Neural progenitor cell (in vitro differentiated cells): ENCODE data around the gene CASR. TPM values are rescaled to one million over a fixed set of nuclear protein-coding genes. Genes with fewer than 3 reads are reported as not detected.

Source experiments
- DNase-seq: peaks from one replicate; pipeline ENCODE4 v3.0.0-alpha.2; 2016; ENCODE audit warnings: low spot score
- H2AFZ ChIP-seq: fragments of 200-600 bp; sonication (generic); replicated peaks from 2 replicates; pipeline ENCODE4 v1.6.1; 2016; ENCODE audit warnings: antibody characterized with exemption
- H3F3A ChIP-seq: fragments of 200-600 bp; sonication (generic); 2 replicates; pipeline ENCODE4 v1.6.1; 2016; ENCODE audit warnings: antibody characterized with exemption, low read depth
- H3K27ac ChIP-seq: fragments of 200-600 bp; sonication (generic); 2 replicates; pipeline ENCODE4 v1.5.1; 2016; ENCODE audit warnings: mild to moderate bottlenecking
- H3K27me3 ChIP-seq: fragments of 200-600 bp; sonication (generic); 2 replicates; pipeline ENCODE4 v1.6.1; 2016; ENCODE audit warnings: mild to moderate bottlenecking, moderate library complexity
- H3K36me3 ChIP-seq: fragments of 200-600 bp; sonication (generic); 2 replicates; pipeline ENCODE4 v1.5.1; 2016
- H3K4me1 ChIP-seq: fragments of 200-600 bp; sonication (generic); 2 replicates; pipeline ENCODE4 v1.6.1; 2016; ENCODE audit warnings: mixed run types
- H3K4me2 ChIP-seq: fragments of 200-600 bp; sonication (generic); 2 replicates; pipeline ENCODE4 v1.6.1; 2016
- H3K4me3 ChIP-seq: fragments of 200-600 bp; sonication (generic); 2 replicates; pipeline ENCODE4 v1.5.1; 2016
- H3K79me2 ChIP-seq: fragments of 200-600 bp; sonication (generic); 2 replicates; pipeline ENCODE4 v1.6.1; 2016; ENCODE audit warnings: low read depth
- H3K9ac ChIP-seq: fragments of 200-600 bp; sonication (generic); 2 replicates; pipeline ENCODE4 v1.6.1; 2016
- H3K9me3 ChIP-seq: fragments of 200-600 bp; sonication (generic); 2 replicates; pipeline ENCODE4 v1.5.1; 2016; ENCODE audit warnings: low read depth
- H4K20me1 ChIP-seq: fragments of 200-600 bp; sonication (generic); 2 replicates; pipeline ENCODE4 v1.6.1; 2016; ENCODE audit warnings: low read depth
- H3K27ac Mint-ChIP-seq: 3 replicates; pipeline ENCODE4 v1.8.0; 2021; ENCODE audit warnings: mixed read lengths
- H3K27me3 Mint-ChIP-seq: 2 replicates; pipeline ENCODE4 v1.8.0; 2022; ENCODE audit warnings: low read depth, mild to moderate bottlenecking, inconsistent platforms, moderate library complexity, mixed read lengths; ENCODE audit not compliant: insufficient read depth
- H3K36me3 Mint-ChIP-seq: 3 replicates; pipeline ENCODE4 v1.8.0; 2021; ENCODE audit warnings: mixed read lengths
- H3K4me1 Mint-ChIP-seq: 3 replicates; pipeline ENCODE4 v1.8.0; 2021; ENCODE audit warnings: mixed read lengths
- H3K4me3 Mint-ChIP-seq: 3 replicates; pipeline ENCODE4 v1.8.0; 2021; ENCODE audit warnings: mild to moderate bottlenecking, moderate library complexity, mixed read lengths
- H3K9me3 Mint-ChIP-seq: 3 replicates; pipeline ENCODE4 v1.8.0; 2020; ENCODE audit warnings: mixed read lengths
- EZH2 ChIP-seq: fragments of 200-600 bp; sonication (generic); IDR thresholded peaks from 2 replicates; pipeline ENCODE4 v1.6.1; 2017; ENCODE audit warnings: antibody characterized with exemption, mild to moderate bottlenecking, moderate library complexity
- EZH2phosphoT487 ChIP-seq: fragments of 200-600 bp; sonication (generic); IDR thresholded peaks from 2 replicates; pipeline ENCODE4 v1.6.1; 2017; ENCODE audit warnings: antibody characterized with exemption
- total RNA-seq: library from RNA; depleted of rRNA; stranded (reverse); fragments of >200 nt; gene quantifications from 2 replicates; pipeline ENCODE4 v1.2.3, GENCODE V29; 2015; ENCODE audit warnings: low replicate concordance
- TF ChIP-seq, protein P1 (sequence below): fragments of 200-600 bp; sonication (generic); IDR thresholded peaks from 2 replicates; pipeline ENCODE4 v1.5.1; 2017; ENCODE audit warnings: antibody characterized with exemption, mild to moderate bottlenecking

The CASR gene
- total RNA-seq, 1 donor from 2014 or later = not detected

DNA sequence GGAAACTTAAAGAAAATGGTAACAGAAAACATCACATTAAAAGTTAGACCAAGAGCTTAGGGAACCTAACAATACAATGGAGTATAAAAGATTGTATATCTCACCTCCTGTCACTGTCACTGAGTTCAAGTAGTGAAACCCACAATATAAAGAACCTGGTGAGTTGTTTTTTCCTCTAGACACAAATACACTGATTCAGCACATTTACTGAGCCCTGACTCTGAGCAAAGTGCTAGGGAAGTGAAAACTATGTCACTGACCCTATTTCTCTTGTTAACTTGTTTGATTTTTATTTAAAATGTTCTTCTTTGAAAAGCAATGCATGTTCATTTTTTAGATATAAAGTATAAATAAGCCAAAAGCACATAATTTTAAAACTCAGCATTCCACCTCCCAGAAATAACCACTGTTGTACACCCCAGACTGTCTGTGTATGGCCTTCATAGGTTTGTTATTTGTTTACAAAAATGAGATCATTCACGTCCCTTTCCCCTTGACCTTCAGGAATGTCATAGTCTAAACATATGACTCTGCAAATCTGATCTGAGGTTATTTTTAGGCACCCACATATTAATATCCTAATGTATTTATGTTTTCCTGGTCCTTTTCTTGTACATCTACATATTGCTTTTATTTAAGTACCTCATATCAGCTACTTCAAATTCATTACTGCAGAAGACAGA, 72.4 kb downstream of the CASR start:
- no peaks in the 10 kb centered on the region for H3K79me2 ChIP-seq
- H3K27ac ChIP-seq = no peak overlapping the region
- no peaks in the 10 kb centered on the region for H3K4me1 ChIP-seq
- H3K27me3 Mint-ChIP-seq = no peaks in the 10 kb centered on the region
- H3K27ac Mint-ChIP-seq = no peak overlapping the region
- no peaks in the 10 kb centered on the region for H3K9me3 Mint-ChIP-seq
- H3K4me3 Mint-ChIP-seq = no peak overlapping the region
- H3K27me3 ChIP-seq = no peaks in the 10 kb centered on the region
- no peak overlapping the region for H2AFZ ChIP-seq
- no peaks in the 10 kb centered on the region for H3K36me3 Mint-ChIP-seq
- DNase-seq = no peak
- no peak overlapping the region for H3K9ac ChIP-seq
- no peaks in the 10 kb centered on the region for H3F3A ChIP-seq
- no peaks in the 10 kb centered on the region for H3K4me1 Mint-ChIP-seq
- TF ChIP-seq, protein P1, sequence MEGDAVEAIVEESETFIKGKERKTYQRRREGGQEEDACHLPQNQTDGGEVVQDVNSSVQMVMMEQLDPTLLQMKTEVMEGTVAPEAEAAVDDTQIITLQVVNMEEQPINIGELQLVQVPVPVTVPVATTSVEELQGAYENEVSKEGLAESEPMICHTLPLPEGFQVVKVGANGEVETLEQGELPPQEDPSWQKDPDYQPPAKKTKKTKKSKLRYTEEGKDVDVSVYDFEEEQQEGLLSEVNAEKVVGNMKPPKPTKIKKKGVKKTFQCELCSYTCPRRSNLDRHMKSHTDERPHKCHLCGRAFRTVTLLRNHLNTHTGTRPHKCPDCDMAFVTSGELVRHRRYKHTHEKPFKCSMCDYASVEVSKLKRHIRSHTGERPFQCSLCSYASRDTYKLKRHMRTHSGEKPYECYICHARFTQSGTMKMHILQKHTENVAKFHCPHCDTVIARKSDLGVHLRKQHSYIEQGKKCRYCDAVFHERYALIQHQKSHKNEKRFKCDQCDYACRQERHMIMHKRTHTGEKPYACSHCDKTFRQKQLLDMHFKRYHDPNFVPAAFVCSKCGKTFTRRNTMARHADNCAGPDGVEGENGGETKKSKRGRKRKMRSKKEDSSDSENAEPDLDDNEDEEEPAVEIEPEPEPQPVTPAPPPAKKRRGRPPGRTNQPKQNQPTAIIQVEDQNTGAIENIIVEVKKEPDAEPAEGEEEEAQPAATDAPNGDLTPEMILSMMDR = no peak
- H3K9me3 ChIP-seq = no peaks in the 10 kb centered on the region
- H3K4me3 ChIP-seq = no peak overlapping the region
- no peaks in the 10 kb centered on the region for H3K36me3 ChIP-seq
- no peaks in the 10 kb centered on the region for H4K20me1 ChIP-seq
- no peak overlapping the region for H3K4me2 ChIP-seq

DNA sequence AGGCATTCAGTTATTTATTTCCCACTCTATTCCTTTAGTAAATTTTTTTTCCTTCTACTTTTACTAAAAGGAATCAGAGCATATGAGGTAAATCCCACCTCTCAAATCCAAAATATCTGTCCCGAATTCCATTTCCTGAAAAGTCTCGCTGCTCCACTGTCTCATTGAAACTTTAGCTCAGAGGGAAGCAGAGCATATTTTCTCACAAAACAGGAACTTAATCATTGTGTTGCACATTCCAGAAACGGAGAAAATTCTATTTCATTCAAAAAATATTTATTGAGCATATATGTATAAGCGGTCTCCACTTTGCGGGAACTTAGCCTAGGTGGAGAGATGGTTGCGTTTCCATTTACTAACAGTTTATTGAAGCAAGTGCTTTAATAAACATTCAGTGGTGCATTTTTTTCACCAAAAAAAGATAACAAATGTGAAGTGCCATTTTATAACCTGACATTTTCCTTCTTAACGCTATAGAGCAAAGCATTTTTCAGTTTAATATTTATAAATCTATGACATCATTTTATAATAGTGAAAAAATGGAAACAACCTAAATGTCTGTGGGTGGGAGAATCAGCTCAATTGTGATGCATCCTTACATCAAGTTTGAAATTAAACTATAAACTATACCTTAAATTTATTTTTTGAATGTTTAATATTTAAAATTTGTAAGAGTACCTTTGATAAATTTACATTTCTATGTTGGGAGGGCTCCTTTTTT, 74.3 kb downstream of the CASR start:
- DNase-seq = no peak
- H3K27me3 ChIP-seq = no peaks in the 10 kb centered on the region
- H3K4me3 ChIP-seq = no peak overlapping the region
- H3K4me2 ChIP-seq = no peak overlapping the region
- Mint-ChIP-seq H3K4me1 (no peaks in the 10 kb centered on the region), H3K36me3 (no peaks in the 10 kb centered on the region), H3K27me3 (peaks cover 2% of the 10 kb centered on the region), H3K4me3 (no peak overlapping the region), H3K9me3 (no peaks in the 10 kb centered on the region), H3K27ac (no peak overlapping the region)
- TF ChIP-seq EZH2 (no peak), EZH2phosphoT487 (no peak)
- TF ChIP-seq, protein P1 = no peak
- H3F3A ChIP-seq = no peaks in the 10 kb centered on the region
- no peak overlapping the region for H2AFZ ChIP-seq
- no peaks in the 10 kb centered on the region for H3K36me3 ChIP-seq
- H3K27ac ChIP-seq = no peak overlapping the region
- H4K20me1 ChIP-seq = no peaks in the 10 kb centered on the region
- no peaks in the 10 kb centered on the region for H3K9me3 ChIP-seq
- no peaks in the 10 kb centered on the region for H3K79me2 ChIP-seq
- no peak overlapping the region for H3K9ac ChIP-seq
- H3K4me1 ChIP-seq = no peaks in the 10 kb centered on the region

DNA sequence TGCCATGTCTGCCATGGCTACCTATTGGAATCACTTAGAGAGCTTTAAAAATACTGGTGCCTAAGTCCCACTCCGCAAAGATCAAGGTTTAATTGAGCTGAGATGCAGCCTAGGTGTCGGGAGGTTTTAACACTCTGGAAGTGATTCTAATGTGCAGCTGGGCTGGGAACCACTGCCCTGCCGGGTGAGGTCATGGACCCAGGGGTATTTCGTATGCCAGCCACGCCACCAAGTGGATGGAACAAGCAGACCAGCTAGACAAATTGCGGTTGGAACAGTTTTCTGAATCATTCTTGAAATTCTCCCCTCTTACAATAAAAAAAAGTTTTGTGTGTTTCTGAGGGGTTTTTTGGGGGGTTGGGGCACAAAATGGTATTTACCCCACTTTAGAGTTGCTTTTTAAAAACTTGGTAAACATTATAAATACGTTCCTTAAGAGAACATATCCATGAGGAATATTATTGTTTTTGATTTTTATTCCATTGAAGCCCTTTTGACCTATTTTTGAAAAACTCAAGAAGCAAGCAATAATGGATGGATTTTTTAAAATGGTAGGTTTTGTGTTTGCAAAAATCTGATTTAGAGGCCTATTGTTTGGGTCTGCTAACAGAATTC, 75.4 kb downstream of the CASR start:
- no peaks in the 10 kb centered on the region for H3K9me3 Mint-ChIP-seq
- no peaks in the 10 kb centered on the region for H3K9me3 ChIP-seq
- no peak overlapping the region for H3K27ac Mint-ChIP-seq
- no peak for TF ChIP-seq EZH2phosphoT487
- TF ChIP-seq, protein P1 = peak; percentile 79
- no peaks in the 10 kb centered on the region for H4K20me1 ChIP-seq
- H3K4me3 Mint-ChIP-seq = no peak overlapping the region
- no peaks in the 10 kb centered on the region for H3K36me3 Mint-ChIP-seq
- no peak overlapping the region for H3K9ac ChIP-seq
- H3K27me3 Mint-ChIP-seq = peaks cover 2% of the 10 kb centered on the region
- H3K79me2 ChIP-seq = no peaks in the 10 kb centered on the region
- H3K27ac ChIP-seq = no peak overlapping the region
- no peaks in the 10 kb centered on the region for H3F3A ChIP-seq
- no peaks in the 10 kb centered on the region for H3K4me1 Mint-ChIP-seq
- H2AFZ ChIP-seq = peak overlapping the region; percentile 91
- no peak overlapping the region for H3K4me3 ChIP-seq
- H3K27me3 ChIP-seq = no peaks in the 10 kb centered on the region
- no peaks in the 10 kb centered on the region for H3K4me1 ChIP-seq
- peak; percentile 85 for DNase-seq
- H3K36me3 ChIP-seq = no peaks in the 10 kb centered on the region
- H3K4me2 ChIP-seq = no peak overlapping the region
